ENCODE results near the gene DIS3L2.

- TF ChIP-seq, protein P1, sequence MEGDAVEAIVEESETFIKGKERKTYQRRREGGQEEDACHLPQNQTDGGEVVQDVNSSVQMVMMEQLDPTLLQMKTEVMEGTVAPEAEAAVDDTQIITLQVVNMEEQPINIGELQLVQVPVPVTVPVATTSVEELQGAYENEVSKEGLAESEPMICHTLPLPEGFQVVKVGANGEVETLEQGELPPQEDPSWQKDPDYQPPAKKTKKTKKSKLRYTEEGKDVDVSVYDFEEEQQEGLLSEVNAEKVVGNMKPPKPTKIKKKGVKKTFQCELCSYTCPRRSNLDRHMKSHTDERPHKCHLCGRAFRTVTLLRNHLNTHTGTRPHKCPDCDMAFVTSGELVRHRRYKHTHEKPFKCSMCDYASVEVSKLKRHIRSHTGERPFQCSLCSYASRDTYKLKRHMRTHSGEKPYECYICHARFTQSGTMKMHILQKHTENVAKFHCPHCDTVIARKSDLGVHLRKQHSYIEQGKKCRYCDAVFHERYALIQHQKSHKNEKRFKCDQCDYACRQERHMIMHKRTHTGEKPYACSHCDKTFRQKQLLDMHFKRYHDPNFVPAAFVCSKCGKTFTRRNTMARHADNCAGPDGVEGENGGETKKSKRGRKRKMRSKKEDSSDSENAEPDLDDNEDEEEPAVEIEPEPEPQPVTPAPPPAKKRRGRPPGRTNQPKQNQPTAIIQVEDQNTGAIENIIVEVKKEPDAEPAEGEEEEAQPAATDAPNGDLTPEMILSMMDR (conservative IDR thresholded peaks at IDR 0.05; ENCODE audit: low read depth in 2 of 2), result no peak
- TF ChIP-seq REST (IDR thresholded peaks at IDR 0.05; ENCODE audit: unreplicated experiment) (no peak), EZH2phosphoT487 (IDR thresholded peaks at IDR 0.05; ENCODE audit: unreplicated experiment) (no peak), POLR2AphosphoS5 (IDR thresholded peaks at IDR 0.05; ENCODE audit: low read depth) (no peak), NANOG (IDR thresholded peaks at IDR 0.05; ENCODE audit: borderline replicate concordance) (no peak), EZH2 (IDR thresholded peaks at IDR 0.05; ENCODE audit: low read depth, unreplicated experiment) (no peak), JUNB (IDR thresholded peaks at IDR 0.05; ENCODE audit: unreplicated experiment) (no peak), CREB1 (CRISPR knock-in tag; IDR thresholded peaks at IDR 0.05; ENCODE audit: low read depth) (no peak), ZNF331 (CRISPR knock-in tag; IDR thresholded peaks at IDR 0.05; ENCODE audit: low read depth) (no peak), ZNF114 (CRISPR knock-in tag; IDR thresholded peaks at IDR 0.05) (no peak)
- TF ChIP-seq, protein P2, sequence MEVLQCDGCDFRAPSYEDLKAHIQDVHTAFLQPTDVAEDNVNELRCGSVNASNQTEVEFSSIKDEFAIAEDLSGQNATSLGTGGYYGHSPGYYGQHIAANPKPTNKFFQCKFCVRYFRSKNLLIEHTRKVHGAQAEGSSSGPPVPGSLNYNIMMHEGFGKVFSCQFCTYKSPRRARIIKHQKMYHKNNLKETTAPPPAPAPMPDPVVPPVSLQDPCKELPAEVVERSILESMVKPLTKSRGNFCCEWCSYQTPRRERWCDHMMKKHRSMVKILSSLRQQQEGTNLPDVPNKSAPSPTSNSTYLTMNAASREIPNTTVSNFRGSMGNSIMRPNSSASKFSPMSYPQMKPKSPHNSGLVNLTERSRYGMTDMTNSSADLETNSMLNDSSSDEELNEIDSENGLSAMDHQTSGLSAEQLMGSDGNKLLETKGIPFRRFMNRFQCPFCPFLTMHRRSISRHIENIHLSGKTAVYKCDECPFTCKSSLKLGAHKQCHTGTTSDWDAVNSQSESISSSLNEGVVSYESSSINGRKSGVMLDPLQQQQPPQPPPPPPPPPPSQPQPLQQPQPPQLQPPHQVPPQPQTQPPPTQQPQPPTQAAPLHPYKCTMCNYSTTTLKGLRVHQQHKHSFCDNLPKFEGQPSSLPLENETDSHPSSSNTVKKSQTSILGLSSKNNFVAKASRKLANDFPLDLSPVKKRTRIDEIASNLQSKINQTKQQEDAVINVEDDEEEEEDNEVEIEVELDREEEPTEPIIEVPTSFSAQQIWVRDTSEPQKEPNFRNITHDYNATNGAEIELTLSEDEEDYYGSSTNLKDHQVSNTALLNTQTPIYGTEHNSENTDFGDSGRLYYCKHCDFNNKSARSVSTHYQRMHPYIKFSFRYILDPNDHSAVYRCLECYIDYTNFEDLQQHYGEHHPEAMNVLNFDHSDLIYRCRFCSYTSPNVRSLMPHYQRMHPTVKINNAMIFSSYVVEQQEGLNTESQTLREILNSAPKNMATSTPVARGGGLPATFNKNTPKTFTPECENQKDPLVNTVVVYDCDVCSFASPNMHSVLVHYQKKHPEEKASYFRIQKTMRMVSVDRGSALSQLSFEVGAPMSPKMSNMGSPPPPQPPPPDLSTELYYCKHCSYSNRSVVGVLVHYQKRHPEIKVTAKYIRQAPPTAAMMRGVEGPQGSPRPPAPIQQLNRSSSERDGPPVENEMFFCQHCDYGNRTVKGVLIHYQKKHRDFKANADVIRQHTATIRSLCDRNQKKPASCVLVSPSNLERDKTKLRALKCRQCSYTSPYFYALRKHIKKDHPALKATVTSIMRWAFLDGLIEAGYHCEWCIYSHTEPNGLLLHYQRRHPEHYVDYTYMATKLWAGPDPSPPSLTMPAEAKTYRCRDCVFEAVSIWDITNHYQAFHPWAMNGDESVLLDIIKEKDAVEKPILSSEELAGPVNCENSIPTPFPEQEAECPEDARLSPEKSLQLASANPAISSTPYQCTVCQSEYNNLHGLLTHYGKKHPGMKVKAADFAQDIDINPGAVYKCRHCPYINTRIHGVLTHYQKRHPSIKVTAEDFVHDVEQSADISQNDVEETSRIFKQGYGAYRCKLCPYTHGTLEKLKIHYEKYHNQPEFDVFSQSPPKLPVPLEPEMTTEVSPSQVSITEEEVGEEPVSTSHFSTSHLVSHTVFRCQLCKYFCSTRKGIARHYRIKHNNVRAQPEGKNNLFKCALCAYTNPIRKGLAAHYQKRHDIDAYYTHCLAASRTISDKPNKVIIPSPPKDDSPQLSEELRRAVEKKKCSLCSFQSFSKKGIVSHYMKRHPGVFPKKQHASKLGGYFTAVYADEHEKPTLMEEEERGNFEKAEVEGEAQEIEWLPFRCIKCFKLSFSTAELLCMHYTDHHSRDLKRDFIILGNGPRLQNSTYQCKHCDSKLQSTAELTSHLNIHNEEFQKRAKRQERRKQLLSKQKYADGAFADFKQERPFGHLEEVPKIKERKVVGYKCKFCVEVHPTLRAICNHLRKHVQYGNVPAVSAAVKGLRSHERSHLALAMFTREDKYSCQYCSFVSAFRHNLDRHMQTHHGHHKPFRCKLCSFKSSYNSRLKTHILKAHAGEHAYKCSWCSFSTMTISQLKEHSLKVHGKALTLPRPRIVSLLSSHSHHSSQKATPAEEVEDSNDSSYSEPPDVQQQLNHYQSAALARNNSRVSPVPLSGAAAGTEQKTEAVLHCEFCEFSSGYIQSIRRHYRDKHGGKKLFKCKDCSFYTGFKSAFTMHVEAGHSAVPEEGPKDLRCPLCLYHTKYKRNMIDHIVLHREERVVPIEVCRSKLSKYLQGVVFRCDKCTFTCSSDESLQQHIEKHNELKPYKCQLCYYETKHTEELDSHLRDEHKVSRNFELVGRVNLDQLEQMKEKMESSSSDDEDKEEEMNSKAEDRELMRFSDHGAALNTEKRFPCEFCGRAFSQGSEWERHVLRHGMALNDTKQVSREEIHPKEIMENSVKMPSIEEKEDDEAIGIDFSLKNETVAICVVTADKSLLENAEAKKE (CRISPR knock-in tag; IDR thresholded peaks at IDR 0.05), result no peak
Observed at GRCh38 chr2:231919341-231920035, 42.0 kb upstream of the DIS3L2 start.
